Trophoblast cell (in vitro differentiated cells and primary cell): ENCODE results near the gene RAI2.

Experiments used
- DNase-seq, 2 donors: peaks; one replicate each; pipeline ENCODE4 v3.0.0-alpha.2; 2016
- H2AFZ ChIP-seq: 2 replicates; pipeline ENCODE4 v1.6.1; 2013; ENCODE audit warnings: low read length, moderate library complexity, mild to moderate bottlenecking; ENCODE audit not compliant: insufficient read depth, poor library complexity
- H2AK5ac ChIP-seq: 2 replicates; pipeline ENCODE4 v1.6.1; 2013; ENCODE audit warnings: mild to moderate bottlenecking, low read length
- H2BK120ac ChIP-seq: 2 replicates; pipeline ENCODE4 v1.6.1; 2013; ENCODE audit warnings: low read length, mild to moderate bottlenecking, moderate library complexity; ENCODE audit not compliant: insufficient read depth, poor library complexity
- H2BK12ac ChIP-seq: 2 replicates; pipeline ENCODE4 v1.6.1; 2013; ENCODE audit warnings: mild to moderate bottlenecking, low read length, moderate library complexity
- H2BK5ac ChIP-seq: 2 replicates; pipeline ENCODE4 v1.6.1; 2013; ENCODE audit warnings: low read length, low read depth, moderate library complexity, mild to moderate bottlenecking; ENCODE audit not compliant: poor library complexity
- H3K14ac ChIP-seq: 2 replicates; pipeline ENCODE4 v1.6.1; 2013; ENCODE audit warnings: mild to moderate bottlenecking, low read length
- H3K18ac ChIP-seq: 2 replicates; pipeline ENCODE4 v1.6.1; 2013; ENCODE audit warnings: mild to moderate bottlenecking, low read length
- H3K23ac ChIP-seq: 2 replicates; pipeline ENCODE4 v1.6.1; 2013; ENCODE audit warnings: low read length
- H3K27ac ChIP-seq: 2 replicates; pipeline ENCODE4 v1.5.1; 2013; ENCODE audit warnings: low read depth, mild to moderate bottlenecking, inconsistent platforms, low read length, moderate library complexity
- H3K27me3 ChIP-seq: 2 replicates; pipeline ENCODE4 v1.6.1; 2013; ENCODE audit warnings: inconsistent platforms, mild to moderate bottlenecking, low read length, moderate library complexity; ENCODE audit not compliant: insufficient read depth
- H3K36me3 ChIP-seq, 2 experiments: 1 replicate in 1 of 2; 2 replicates in 1 of 2; pipeline ENCODE4 v1.6.1; 2013; ENCODE audit warnings: low read length in 2 of 2, mild to moderate bottlenecking in 2 of 2, moderate library complexity in 1 of 2; ENCODE audit not compliant: insufficient read depth in 2 of 2, control insufficient read depth in 1 of 2
- H3K4ac ChIP-seq: 2 replicates; pipeline ENCODE4 v1.6.1; 2013; ENCODE audit warnings: low read depth, mild to moderate bottlenecking, low read length, moderate library complexity
- H3K4me1 ChIP-seq, 2 experiments: 1 replicate in 1 of 2; 2 replicates in 1 of 2; pipeline ENCODE4 v1.6.1; 2013; ENCODE audit warnings: low read length in 2 of 2, mild to moderate bottlenecking in 2 of 2, moderate library complexity in 1 of 2; ENCODE audit not compliant: insufficient read depth in 2 of 2, control insufficient read depth in 1 of 2
- H3K4me2 ChIP-seq: 2 replicates; pipeline ENCODE4 v1.6.1; 2013; ENCODE audit warnings: inconsistent platforms, mild to moderate bottlenecking, low read length, moderate library complexity
- H3K4me3 ChIP-seq: 2 replicates; pipeline ENCODE4 v1.5.1; 2013; ENCODE audit warnings: mild to moderate bottlenecking, low read depth, low read length, inconsistent platforms
- H3K79me1 ChIP-seq: one replicate; pipeline ENCODE4 v1.6.1; 2013; ENCODE audit warnings: low read length
- H3K79me2 ChIP-seq: 2 replicates; pipeline ENCODE4 v1.6.1; 2013; ENCODE audit warnings: low read length, mild to moderate bottlenecking; ENCODE audit not compliant: control insufficient read depth, insufficient read depth, poor library complexity
- H3K9ac ChIP-seq: 2 replicates; pipeline ENCODE4 v1.6.1; 2013; ENCODE audit warnings: mild to moderate bottlenecking, low read length
- H3K9me3 ChIP-seq: 2 replicates; pipeline ENCODE4 v1.6.1; 2013; ENCODE audit warnings: low read depth, mild to moderate bottlenecking, control low read depth, inconsistent platforms, low read length; ENCODE audit not compliant: insufficient read depth
- H4K12ac ChIP-seq: 2 replicates; pipeline ENCODE4 v1.6.1; 2013; ENCODE audit warnings: low read depth, mild to moderate bottlenecking, low read length, moderate library complexity
- H4K8ac ChIP-seq: 2 replicates; pipeline ENCODE4 v1.6.1; 2013; ENCODE audit warnings: low read depth, mild to moderate bottlenecking, low read length, moderate library complexity
- H4K91ac ChIP-seq: one replicate; pipeline ENCODE4 v1.6.1; 2013; ENCODE audit warnings: low read depth, mild to moderate bottlenecking, low read length, moderate library complexity
- WGBS: extraction: QIAGEN DNeasy Blood & Tissue Kit; methylation state at CpG from one replicate; pipeline ENCODE4 v1.1.7; 2013; ENCODE audit warnings: missing lambda C conversion rate; ENCODE audit not compliant: insufficient read length, insufficient coverage; ENCODE audit errors: extremely low coverage; 5-methylcytosine and 5-hydroxymethylcytosine counted together

The RAI2 gene

GRCh38 chrX:17759990-17760389, 101.1 kb downstream of the RAI2 start:
- Histone ChIP-seq H3K27me3 (no peaks in the 10 kb centered on the region), H3K9me3 (no peaks in the 10 kb centered on the region), H4K91ac (no peak overlapping the region), H3K36me3 (no peaks in the 10 kb centered on the region), H2AK5ac (no peak overlapping the region), H2BK12ac (no peak overlapping the region), H3K79me2 (no peaks in the 10 kb centered on the region), H3K9ac (no peak overlapping the region), H4K8ac (no peak overlapping the region), H3K27ac (no peak overlapping the region), H2BK5ac (no peak overlapping the region), H3K79me1 (no peaks in the 10 kb centered on the region), H2AFZ (no peak overlapping the region), H3K14ac (no peak overlapping the region), H3K4me1 (no peaks in the 10 kb centered on the region), H3K4me3 (no peak overlapping the region), H2BK120ac (no peak overlapping the region), H4K12ac (no peak overlapping the region), H3K4ac (no peak overlapping the region), H3K4me2 (no peak overlapping the region), H3K23ac (no peak overlapping the region), H3K18ac (no peak overlapping the region)
- no peak for DNase-seq
- WGBS = no CpG with 5 or more reads among the region's 1 CpG

- Histone ChIP-seq H3K27me3 (no peaks in the 10 kb centered on the region), H3K23ac (no peak overlapping the region), H2BK12ac (no peak overlapping the region), H3K4me3 (no peak overlapping the region), H3K79me1 (no peaks in the 10 kb centered on the region), H4K12ac (no peak overlapping the region), H2BK120ac (no peak overlapping the region), H3K4me1 (no peaks in the 10 kb centered on the region), H3K79me2 (no peaks in the 10 kb centered on the region), H3K9me3 (no peaks in the 10 kb centered on the region), H3K9ac (no peak overlapping the region), H4K8ac (no peak overlapping the region), H2AFZ (no peak overlapping the region), H3K4me2 (no peak overlapping the region), H3K27ac (no peak overlapping the region), H3K14ac (no peak overlapping the region), H2AK5ac (no peak overlapping the region), H4K91ac (no peak overlapping the region), H2BK5ac (no peak overlapping the region), H3K18ac (no peak overlapping the region), H3K36me3 (no peaks in the 10 kb centered on the region), H3K4ac (no peak overlapping the region)
- no peak for DNase-seq
- WGBS = no CpG with 5 or more reads among the region's 2 CpGs
Measured at GRCh38 chrX:17758382-17758781, 102.7 kb downstream of the RAI2 start.

- Histone ChIP-seq H3K4me2 (no peak overlapping the region), H3K4me3 (no peak overlapping the region), H3K9ac (no peak overlapping the region), H2AK5ac (no peak overlapping the region), H3K79me1 (no peaks in the 10 kb centered on the region), H3K4me1 (no peaks in the 10 kb centered on the region), H3K79me2 (no peaks in the 10 kb centered on the region), H2BK120ac (no peak overlapping the region), H3K18ac (no peak overlapping the region), H3K9me3 (no peaks in the 10 kb centered on the region), H3K23ac (no peak overlapping the region), H3K4ac (no peak overlapping the region), H3K27ac (no peak overlapping the region), H4K91ac (no peak overlapping the region), H4K8ac (no peak overlapping the region), H2AFZ (no peak overlapping the region), H3K36me3 (peaks cover 0 to 3% of the 10 kb centered on the region in 2 experiments), H3K14ac (no peak overlapping the region), H2BK12ac (no peak overlapping the region), H4K12ac (no peak overlapping the region), H2BK5ac (no peak overlapping the region), H3K27me3 (no peaks in the 10 kb centered on the region)
- no CpG with 5 or more reads among the region's 3 CpGs for WGBS
- no peak for DNase-seq
Measured at GRCh38 chrX:17750436-17750835, 110.7 kb downstream of the RAI2 start.
